Fibroblast of pulmonary artery (primary cell): ENCODE measurements around the gene RASL10B.
A peak's percentile ranks its signal among the peaks of the same experiment; 100 is the strongest.
"Not testable (repeated sequence)": the region's sequence is repeated elsewhere in the genome, so short reads cannot be mapped to it uniquely, and the experiment has no call there.

Source experiments
- DNase-seq: peaks from one replicate; pipeline ENCODE4 v3.0.0-alpha.2; 2010; ENCODE audit warnings: low read depth
- H3K4me3 ChIP-seq: replicated peaks from 2 replicates; pipeline ENCODE4 v1.5.1; 2011; ENCODE audit warnings: low read depth, mild to moderate bottlenecking, control low read depth, low read length, moderate library complexity
- CTCF ChIP-seq: IDR thresholded peaks from 2 replicates; pipeline ENCODE4 v1.5.1; 2011; ENCODE audit warnings: mild to moderate bottlenecking, control low read depth, low read length, inconsistent platforms; ENCODE audit errors: missing control alignments

RASL10B gene

GRCh38 chr17:35749560-35750412, 18.3 kb downstream of the RASL10B start:
- DNase-seq, result peak; percentile 36
- no peak for TF ChIP-seq CTCF
- no peak overlapping the region for H3K4me3 ChIP-seq

- no peak for DNase-seq
- H3K4me3 ChIP-seq, result no peak overlapping the region
- no peak for TF ChIP-seq CTCF
Observed at GRCh38 chr17:35750526-35751395, 19.3 kb downstream of the RASL10B start.

GRCh38 chr17:35751541-35751940, 20.1 kb downstream of the RASL10B start:
- H3K4me3 ChIP-seq, result not testable (repeated sequence)
- DNase-seq, result peak; percentile 61

GRCh38 chr17:35752471-35752870, 21.0 kb downstream of the RASL10B start:
- DNase-seq, result no peak
- H3K4me3 ChIP-seq, result no peak overlapping the region
- TF ChIP-seq CTCF, result no peak

- TF ChIP-seq CTCF, result no peak
- H3K4me3 ChIP-seq, result no peak within 1 kb of the TSS
- no peak for DNase-seq
Observed at GRCh38 chr17:35752945-35753764, 21.7 kb downstream of the RASL10B start, which contains the start of gene GAS2L2. Gene GAS2L2, minus strand, starts transcription at chr17:35753239. Its CDS starts 389 bp downstream, at chr17:35752850.

GRCh38 chr17:35757243-35757642, 25.8 kb downstream of the RASL10B start:
- no peak for DNase-seq
- H3K4me3 ChIP-seq, result no peak overlapping the region
- TF ChIP-seq CTCF, result no peak
